ENCODE data around the gene OSBPL9. TPM values are rescaled to one million over a fixed set of nuclear protein-coding genes. Genes with fewer than 3 reads are reported as not detected.

Gene OSBPL9
- total RNA-seq, 1 donor from 2014 or later: 149 TPM

GRCh38 chr1:51615780-51616291 lies 1.1 kb upstream of the OSBPL9 start:
- Mint-ChIP-seq H3K36me3 (no peaks in the 10 kb centered on the region), H3K27me3 (ENCODE audit: insufficient read depth, low read depth) (no peaks in the 10 kb centered on the region), H3K4me3 (peak overlapping the region; percentile 99), H3K27ac (no peak overlapping the region), H3K4me1 (peaks cover 5% of the 10 kb centered on the region), H3K9me3 (no peaks in the 10 kb centered on the region)
- Histone ChIP-seq H3K4me3 (no peak overlapping the region), H3K4me2 (no peak overlapping the region), H2AFZ (replicated peaks) (no peak overlapping the region), H3K79me2 (ENCODE audit: low read depth) (peaks cover 30% of the 10 kb centered on the region), H3K9me3 (ENCODE audit: low read depth) (no peaks in the 10 kb centered on the region), H3K27me3 (no peaks in the 10 kb centered on the region), H3K27ac (no peak overlapping the region), H3F3A (ENCODE audit: low read depth) (no peaks in the 10 kb centered on the region), H4K20me1 (ENCODE audit: low read depth) (no peaks in the 10 kb centered on the region), H3K36me3 (no peaks in the 10 kb centered on the region), H3K4me1 (peaks cover 6% of the 10 kb centered on the region), H3K9ac (no peak overlapping the region)
- no peak for TF ChIP-seq EZH2phosphoT487 (IDR thresholded peaks at IDR 0.05)
- TF ChIP-seq CTCF (IDR thresholded peaks at IDR 0.05): no peak
- no peak for TF ChIP-seq EZH2 (IDR thresholded peaks at IDR 0.05)
- no peak for DNase-seq (ENCODE audit: low spot score)

DNA sequence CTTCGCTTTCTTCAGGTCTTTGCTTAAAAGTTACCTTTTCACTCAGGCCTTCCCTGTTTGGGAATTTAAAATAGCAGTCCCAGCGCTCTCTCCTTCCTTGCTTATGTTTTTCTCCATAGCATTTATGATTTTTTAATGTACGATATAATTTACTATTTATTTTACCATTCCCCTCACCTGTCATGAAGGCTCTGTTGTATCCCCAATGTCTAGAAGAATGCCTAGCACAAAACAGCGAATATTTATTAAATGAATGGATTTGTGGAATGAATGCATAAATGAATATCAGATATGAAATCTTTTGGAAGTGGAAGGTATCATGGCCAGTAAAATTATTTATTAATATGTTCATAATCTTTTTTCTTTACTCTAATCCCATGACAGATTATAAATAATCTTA lies 402 bp upstream of the OSBPL9 start:
- Mint-ChIP-seq H3K27ac (no peak overlapping the region), H3K4me3 (peak overlapping the region; percentile 99), H3K27me3 (ENCODE audit: insufficient read depth, low read depth) (no peaks in the 10 kb centered on the region), H3K9me3 (no peaks in the 10 kb centered on the region), H3K4me1 (peaks cover 5% of the 10 kb centered on the region), H3K36me3 (no peaks in the 10 kb centered on the region)
- Histone ChIP-seq H2AFZ (replicated peaks) (no peak overlapping the region), H3K27ac (no peak overlapping the region), H3F3A (ENCODE audit: low read depth) (no peaks in the 10 kb centered on the region), H3K4me3 (peak overlapping the region; percentile 72), H3K27me3 (no peaks in the 10 kb centered on the region), H3K4me1 (peaks cover 6% of the 10 kb centered on the region), H3K36me3 (no peaks in the 10 kb centered on the region), H3K9ac (no peak overlapping the region), H4K20me1 (ENCODE audit: low read depth) (no peaks in the 10 kb centered on the region), H3K79me2 (ENCODE audit: low read depth) (peaks cover 37% of the 10 kb centered on the region), H3K4me2 (peak overlapping the region; percentile 85), H3K9me3 (ENCODE audit: low read depth) (no peaks in the 10 kb centered on the region)
- TF ChIP-seq CTCF (IDR thresholded peaks at IDR 0.05) (no peak), EZH2phosphoT487 (IDR thresholded peaks at IDR 0.05) (no peak), EZH2 (IDR thresholded peaks at IDR 0.05) (no peak)
- no peak for DNase-seq (ENCODE audit: low spot score)

DNA sequence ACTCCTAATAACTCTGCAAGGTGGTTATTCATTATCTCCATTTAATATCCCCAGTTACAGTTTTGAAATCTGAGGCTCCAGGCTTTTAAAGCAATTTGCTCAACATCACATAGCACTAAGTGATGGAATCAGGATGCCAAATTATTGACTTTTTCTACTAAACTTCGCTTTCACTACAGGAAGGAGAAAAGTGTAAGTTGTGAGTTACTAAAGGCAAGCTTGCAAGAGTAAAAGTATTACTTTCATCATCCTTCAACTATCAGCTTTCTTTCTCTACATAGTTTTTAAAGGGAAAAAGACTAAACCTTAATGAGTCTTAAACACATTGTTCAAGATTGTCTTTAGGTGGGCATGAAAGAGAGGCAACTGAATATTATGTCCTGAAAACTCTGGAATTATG lies 1.8 kb downstream of the OSBPL9 start:
- H3K4me3 Mint-ChIP-seq: peak overlapping the region; percentile 49

More for the DNA sequence above, 1.8 kb downstream of the OSBPL9 start:
- Histone ChIP-seq H2AFZ (replicated peaks) (no peak overlapping the region), H3K27me3 (no peaks in the 10 kb centered on the region), H3K4me2 (no peak overlapping the region), H3F3A (ENCODE audit: low read depth) (no peaks in the 10 kb centered on the region), H3K27ac (no peak overlapping the region), H3K4me1 (peaks cover 15% of the 10 kb centered on the region), H3K79me2 (ENCODE audit: low read depth) (peaks cover 58% of the 10 kb centered on the region), H3K36me3 (no peaks in the 10 kb centered on the region), H3K9me3 (ENCODE audit: low read depth) (no peaks in the 10 kb centered on the region), H3K9ac (no peak overlapping the region), H4K20me1 (ENCODE audit: low read depth) (peaks cover 3% of the 10 kb centered on the region), H3K4me3 (no peak overlapping the region)
- H3K27ac Mint-ChIP-seq: no peak overlapping the region
- no peaks in the 10 kb centered on the region for H3K27me3 Mint-ChIP-seq (ENCODE audit: insufficient read depth, low read depth)
- no peaks in the 10 kb centered on the region for H3K36me3 Mint-ChIP-seq
- no peak for TF ChIP-seq EZH2 (IDR thresholded peaks at IDR 0.05)
- TF ChIP-seq CTCF (IDR thresholded peaks at IDR 0.05): no peak
- TF ChIP-seq EZH2phosphoT487 (IDR thresholded peaks at IDR 0.05): no peak
- no peak for DNase-seq (ENCODE audit: low spot score)
- no peaks in the 10 kb centered on the region for H3K9me3 Mint-ChIP-seq
- H3K4me1 Mint-ChIP-seq: peaks cover 14% of the 10 kb centered on the region
